T-helper 1 cell treated with Interleukin-12 subunit alpha and Interleukin-12 subunit beta and Interleukin-4 antibody, amounts not matched to agents 30 ng/mL and 1 ng/mL, for 36 hours (primary cell): ENCODE results near the gene APLNR. TPM values are rescaled to one million over a fixed set of nuclear protein-coding genes. Genes with fewer than 3 reads are reported as not detected.

Source experiments
- intact Hi-C: fragments of 100-400 bp; cut with micrococcal nuclease; formaldehyde crosslinking; loops from one replicate; pipeline ENCODE4 v1.15.1; 2024
- total RNA-seq: library from RNA; stranded (reverse); gene quantifications from 2 replicates; pipeline ENCODE4 v1.2.3, GENCODE V29; 2022

Gene APLNR
- total RNA-seq, 1 donor from 2014 or later: not detected

DNA sequence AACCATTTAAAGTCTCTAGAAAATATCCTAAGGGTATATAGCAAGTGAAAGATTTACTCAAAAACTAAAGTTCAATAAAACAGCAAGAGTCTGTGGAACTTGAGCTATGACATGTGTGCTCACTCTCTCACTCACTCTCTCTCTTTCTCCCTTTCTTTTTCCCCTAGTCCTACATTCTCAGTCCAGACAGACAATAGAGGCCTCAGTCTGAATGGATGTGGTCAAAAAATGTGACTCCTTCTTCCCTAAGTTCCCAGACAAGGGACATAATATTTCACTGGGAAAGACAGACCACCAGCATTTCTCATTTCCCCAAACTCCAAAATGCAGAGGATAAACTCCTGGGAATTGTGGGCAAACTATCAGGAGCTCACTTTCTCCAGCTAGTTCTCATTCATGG lies 17.6 kb upstream of the APLNR start:
- intact Hi-C loops: no loop called here

- intact Hi-C loops: no loop called here
Measured at GRCh38 chr11:57251491-57252104, 14.5 kb upstream of the APLNR start.

GRCh38 chr11:57251037-57251436 lies 14.0 kb upstream of the APLNR start:
- intact Hi-C loops: no loop called here

GRCh38 chr11:57249384-57250319 lies 12.6 kb upstream of the APLNR start:
- intact Hi-C loops: loop anchor here (1.0 kb wide), 3 partner anchors 133 to 625 kb away; no protein-coding TSS in a partner anchor

DNA sequence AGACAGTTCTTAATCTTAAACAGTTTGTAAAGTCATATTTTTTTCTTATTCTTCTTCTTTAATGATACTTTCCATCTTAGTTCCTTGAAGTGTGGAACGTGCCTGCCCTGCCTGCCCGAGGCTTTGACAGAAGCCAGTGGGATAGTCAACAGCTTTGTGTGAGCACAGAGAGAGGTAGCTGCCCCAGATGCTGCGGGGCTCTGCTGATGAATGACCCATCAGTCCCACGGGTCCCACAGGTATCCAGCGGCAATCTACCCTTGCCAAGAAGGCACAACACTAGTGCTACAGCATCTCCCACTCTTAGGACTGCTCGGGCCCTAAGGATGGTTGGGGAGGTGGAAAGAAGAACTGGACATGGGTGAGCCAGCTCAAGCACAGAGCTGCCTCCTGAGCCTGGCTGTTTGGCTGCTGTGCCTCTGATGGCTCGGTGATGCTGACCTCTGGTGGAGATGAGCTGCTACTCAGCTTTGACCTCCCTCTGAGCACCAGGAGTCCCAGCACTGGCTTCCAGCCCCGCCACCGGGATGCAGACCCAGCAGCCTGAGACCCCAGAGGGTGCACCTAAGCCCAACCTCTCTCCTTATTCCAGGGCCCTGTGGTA lies 11.8 kb upstream of the APLNR start:
- intact Hi-C loops: loop anchor here (1.0 kb wide), 3 partner anchors 133 to 625 kb away; no protein-coding TSS in a partner anchor

DNA sequence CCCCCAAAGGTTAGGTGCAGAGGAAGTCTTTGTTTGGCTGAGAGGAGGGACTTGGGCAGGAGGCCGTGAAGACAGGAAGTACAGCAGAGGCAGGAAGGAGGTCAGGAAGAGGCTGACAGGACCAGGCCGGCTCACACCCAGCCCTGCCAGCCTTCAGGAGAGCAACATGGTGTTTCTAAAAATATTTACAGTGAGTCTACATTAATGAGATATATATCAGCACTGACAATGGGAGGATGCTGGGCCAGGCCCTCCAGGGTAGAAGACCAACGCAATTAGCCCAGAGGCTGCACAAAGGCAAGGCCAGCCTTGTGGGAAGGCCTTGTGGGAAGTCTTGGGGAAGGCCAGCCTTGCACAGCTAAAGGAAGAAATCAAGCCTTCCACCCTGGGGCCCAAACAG lies 7.9 kb upstream of the APLNR start:
- intact Hi-C loops: no loop called here

GRCh38 chr11:57241353-57241972 lies 4.4 kb upstream of the APLNR start:
- intact Hi-C loops: no loop called here

DNA sequence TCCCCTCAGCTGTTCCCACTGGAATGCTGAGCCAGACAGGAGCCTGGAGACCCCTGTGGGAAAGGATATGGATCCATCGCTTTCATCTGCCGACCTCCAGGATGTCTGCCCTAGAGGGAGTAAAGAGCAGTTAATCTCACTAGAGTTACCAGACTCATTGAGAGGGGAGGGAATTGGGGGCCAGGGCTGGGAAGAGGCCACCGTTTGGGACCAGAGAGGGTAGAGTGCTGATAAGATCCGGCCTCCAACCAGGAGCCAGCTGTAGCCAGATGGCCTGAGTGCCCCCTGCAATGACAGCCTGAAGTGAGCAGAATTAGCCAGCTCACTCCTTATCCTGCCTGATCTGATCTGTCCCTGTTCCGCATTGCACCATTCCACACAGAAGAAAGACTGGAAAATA lies 3.7 kb upstream of the APLNR start:
- intact Hi-C loops: no loop called here

- intact Hi-C loops: no loop called here
Measured at GRCh38 chr11:57240007-57240406, 3.0 kb upstream of the APLNR start.

GRCh38 chr11:57239348-57239747 lies 2.3 kb upstream of the APLNR start:
- intact Hi-C loops: no loop called here

DNA sequence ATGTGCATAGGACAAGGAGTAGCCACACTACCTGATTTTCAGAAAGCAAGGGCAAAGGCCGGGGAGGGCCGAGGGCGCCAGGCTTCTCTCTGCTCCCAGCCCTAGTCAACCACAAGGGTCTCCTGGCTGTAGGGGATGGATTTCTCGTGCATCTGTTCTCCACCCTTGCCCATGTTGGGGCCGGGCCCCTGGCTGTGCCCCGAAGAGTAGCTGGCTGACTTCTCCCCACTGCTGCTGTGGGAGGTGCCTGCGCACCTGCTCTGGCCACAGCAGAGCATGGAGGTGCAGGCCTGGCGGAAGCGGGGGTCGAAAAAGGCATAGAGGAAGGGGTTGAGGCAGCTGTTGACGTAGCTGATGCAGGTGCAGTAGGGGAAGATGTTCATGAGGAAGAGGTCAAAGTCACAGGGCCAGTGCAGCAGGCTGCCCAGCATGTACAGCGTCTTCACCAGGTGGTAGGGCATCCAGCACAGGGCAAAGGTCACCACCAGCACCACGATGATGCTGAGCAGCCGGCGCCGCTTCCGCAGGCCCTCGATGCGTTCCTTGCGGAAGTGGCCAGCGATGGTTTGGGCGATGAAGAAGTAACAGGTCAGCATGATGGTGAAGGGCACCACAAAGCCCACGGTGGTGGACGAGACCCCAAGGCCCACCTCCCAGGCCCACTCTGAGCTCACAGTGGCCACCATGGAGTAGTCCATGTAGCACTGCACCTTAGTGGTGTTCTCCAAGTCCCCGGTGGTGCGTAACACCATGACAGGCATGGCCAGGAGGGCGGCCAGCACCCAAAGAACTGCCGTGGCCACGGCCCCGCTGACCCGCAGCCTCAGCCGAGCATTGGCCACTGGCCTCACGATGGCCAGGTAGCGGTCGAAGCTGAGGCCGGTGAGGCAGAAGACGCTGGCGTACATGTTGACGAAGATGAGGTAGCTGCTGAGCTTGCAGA lies 1.0 kb downstream of the APLNR start:
- intact Hi-C loops: no loop called here

- intact Hi-C loops: no loop called here
Measured at GRCh38 chr11:57233702-57234101, 3.3 kb downstream of the APLNR start.

DNA sequence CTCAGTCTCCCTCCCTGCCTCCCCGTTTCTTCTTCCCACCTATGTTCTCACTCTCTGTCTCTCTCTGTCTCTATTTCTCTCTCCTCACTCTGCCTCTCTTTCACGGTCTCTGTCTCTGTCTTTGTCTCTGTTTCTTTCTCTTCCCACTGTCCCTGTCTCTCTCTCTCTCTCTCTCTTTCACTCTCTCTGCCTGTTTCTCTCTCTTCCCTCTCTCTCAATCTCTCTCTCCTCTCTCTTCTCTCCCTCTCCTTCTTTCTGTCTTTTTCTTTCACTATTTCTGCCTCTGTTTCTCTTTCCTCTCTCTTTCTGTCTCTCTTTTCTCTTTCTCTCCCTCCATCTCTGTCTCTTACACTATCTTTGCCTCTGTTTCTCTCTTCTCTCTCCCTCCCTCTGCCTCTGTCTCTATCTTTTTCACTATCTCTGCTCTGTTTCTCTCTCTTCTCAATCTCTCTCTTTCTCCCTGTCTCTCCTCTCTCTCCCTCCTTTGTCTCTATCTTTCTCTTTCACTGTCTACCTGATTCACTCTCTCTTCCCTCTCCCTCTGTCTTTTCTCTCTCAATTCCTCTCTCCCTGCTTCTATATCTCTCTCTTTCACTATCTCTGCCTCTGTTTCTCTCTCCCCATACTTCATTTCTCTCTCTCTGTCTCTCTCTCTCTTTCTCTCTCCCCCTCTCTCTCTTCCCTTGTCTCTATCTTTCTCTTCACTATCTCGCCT lies 5.4 kb downstream of the APLNR start:
- intact Hi-C loops: no loop called here

- intact Hi-C loops: no loop called here
Measured at GRCh38 chr11:57230791-57231538, 6.1 kb downstream of the APLNR start.

DNA sequence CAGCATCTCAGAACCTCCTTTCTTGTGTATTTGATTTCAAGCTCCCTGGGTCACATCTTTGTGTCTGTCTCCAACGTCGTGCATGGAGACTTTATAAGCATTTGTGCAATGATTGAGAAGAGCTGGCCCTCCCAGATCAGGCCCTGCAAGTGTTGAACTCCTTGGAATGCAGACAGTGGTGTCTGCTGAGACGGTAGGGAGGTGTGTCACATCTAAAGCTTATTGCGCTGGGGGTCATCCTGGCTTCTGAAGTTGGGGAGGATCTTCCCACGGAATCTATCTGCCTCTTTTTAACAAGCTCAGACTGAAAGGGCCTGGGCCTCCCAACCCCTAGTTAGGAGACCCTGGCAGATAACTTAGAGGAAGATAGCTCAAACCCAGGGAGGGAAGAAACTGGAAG lies 6.7 kb downstream of the APLNR start:
- intact Hi-C loops: no loop called here

DNA sequence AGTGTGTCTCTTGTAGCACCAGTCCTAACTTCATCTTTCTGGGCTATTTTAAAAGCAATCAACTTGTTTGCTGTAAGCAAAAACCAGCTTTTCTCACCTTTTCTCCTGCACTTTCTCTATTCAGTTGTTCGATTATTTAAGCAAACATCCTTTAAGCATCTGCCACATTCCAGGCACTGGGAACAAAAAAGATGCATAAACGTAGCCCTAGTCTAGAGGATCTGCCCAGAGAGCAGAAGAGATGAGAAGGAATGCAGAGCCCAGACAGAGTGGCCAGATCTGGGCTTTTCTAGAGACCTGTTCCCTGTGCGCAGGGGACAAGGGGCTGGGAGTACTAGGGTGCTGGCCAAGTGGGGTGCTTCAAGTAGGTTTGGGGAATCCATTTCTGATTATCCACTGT lies 8.4 kb downstream of the APLNR start:
- intact Hi-C loops: no loop called here

GRCh38 chr11:57224537-57224936 lies 12.5 kb downstream of the APLNR start:
- intact Hi-C loops: no loop called here

GRCh38 chr11:57224128-57224527 lies 12.9 kb downstream of the APLNR start:
- intact Hi-C loops: no loop called here

- intact Hi-C loops: no loop called here
Measured at GRCh38 chr11:57223601-57224000, 13.4 kb downstream of the APLNR start.
